ENCODE data around the gene C2orf80.
"Not testable (repeated sequence)": the region's sequence is repeated elsewhere in the genome, so short reads cannot be mapped to it uniquely, and the experiment has no call there.

C2orf80 gene

GRCh38 chr2:208175840-208176153 is 14.0 kb downstream of the C2orf80 start:
- DNase-seq, result peak; percentile 18

GRCh38 chr2:208175069-208175839 is 14.6 kb downstream of the C2orf80 start:
- DNase-seq, result peak; percentile 92

- DNase-seq, result no peak
Observed at GRCh38 chr2:208174144-208174543, 15.7 kb downstream of the C2orf80 start.

GRCh38 chr2:208172125-208172524 is 17.7 kb downstream of the C2orf80 start:
- peak; percentile 79 for DNase-seq

- no peak for DNase-seq
Observed at GRCh38 chr2:208164951-208165755, 24.7 kb downstream of the C2orf80 start.

GRCh38 chr2:208163489-208163888 is 26.3 kb downstream of the C2orf80 start, which contains the start of gene CRYGA:
Gene CRYGA, minus strand, starts transcription at chr2:208163589. Its CDS starts 33 bp downstream, at chr2:208163556.
- no peak for DNase-seq

- no peak for DNase-seq
Observed at GRCh38 chr2:208156439-208156838, 33.4 kb downstream of the C2orf80 start.

- DNase-seq, result peak; percentile 69
Observed at GRCh38 chr2:208153156-208153555, 36.7 kb downstream of the C2orf80 start.

GRCh38 chr2:208150956-208151355 is 38.9 kb downstream of the C2orf80 start:
- peak; percentile 28 for DNase-seq

GRCh38 chr2:208150094-208150493 is 39.7 kb downstream of the C2orf80 start:
- DNase-seq, result no peak

GRCh38 chr2:208148803-208149202 is 41.0 kb downstream of the C2orf80 start:
- no peak for DNase-seq

- no peak for DNase-seq
Observed at GRCh38 chr2:208147759-208148158, 42.1 kb downstream of the C2orf80 start.

- no peak for DNase-seq
Observed at GRCh38 chr2:208147008-208147407, 42.8 kb downstream of the C2orf80 start.

GRCh38 chr2:208146006-208146405 is 43.8 kb downstream of the C2orf80 start, which contains the start of gene CRYGB:
Gene CRYGB, minus strand, starts transcription at chr2:208146158. Its CDS starts 38 bp downstream, at chr2:208146120.
- DNase-seq, result no peak

- no peak for DNase-seq
Observed at GRCh38 chr2:208142925-208143799, 46.7 kb downstream of the C2orf80 start.

GRCh38 chr2:208142240-208142924 is 47.4 kb downstream of the C2orf80 start:
- DNase-seq, result no peak

- no peak for DNase-seq
Observed at GRCh38 chr2:208139447-208139846, 50.4 kb downstream of the C2orf80 start.

GRCh38 chr2:208138334-208138733 is 51.5 kb downstream of the C2orf80 start:
- DNase-seq, result not testable (repeated sequence)

- DNase-seq, result no peak
Observed at GRCh38 chr2:208136716-208137094, 53.1 kb downstream of the C2orf80 start.

- DNase-seq, result no peak
Observed at GRCh38 chr2:208135794-208136715, 53.8 kb downstream of the C2orf80 start.

- peak; percentile 66 for DNase-seq
Observed at GRCh38 chr2:208134928-208135586, 54.8 kb downstream of the C2orf80 start.
